GM12878 (cell line): ENCODE data around the gene FNDC3B. TPM values are rescaled to one million over a fixed set of nuclear protein-coding genes. Genes with fewer than 3 reads are reported as not detected.

Source experiments
- ATAC-seq: fragments of 200-7000 bp; cut with Tn5 transposase; 3 replicates; pipeline ENCODE4 v1.9.1; 2020; ENCODE audit warnings: mild to moderate bottlenecking, moderate library complexity
- BruUV-seq: library from RNA; stranded (reverse); fragments of 400-500 nt; replicated peaks from 2 replicates; lab custom pipeline; 2021; lab: Mats Ljungman, UMichigan
- CTCF ChIA-PET: fragments of 300-600 bp; sonication (Branson Sonifier 250); formaldehyde crosslinking; extraction: SDS; loops from one replicate; lab custom pipeline; 2021; ENCODE audit warnings: inconsistent platforms; lab: Yijun Ruan, JAX
- POLR2A ChIA-PET: fragments of 350-600 bp; formaldehyde crosslinking; extraction: SDS; loops from one replicate; lab custom pipeline; 2021; ENCODE audit warnings: inconsistent platforms; lab: Charles Lee
- RAD21 ChIA-PET: fragments of 300-600 bp; sonication (Branson Sonifier 250); formaldehyde crosslinking; loops from one replicate; lab custom pipeline; 2023; ENCODE audit warnings: antibody characterized with exemption; ENCODE audit not compliant: unreplicated experiment; lab: Charles Lee
- SMC1A ChIA-PET: fragments of 300-600 bp; sonication (Branson Sonifier 250); formaldehyde crosslinking; loops from one replicate; lab custom pipeline; 2023; ENCODE audit not compliant: unreplicated experiment, uncharacterized antibody; lab: Charles Lee
- DNase-seq: peaks from one replicate; pipeline ENCODE4 v3.0.0-alpha.2; 2011; ENCODE audit warnings: low read depth, low spot score
- FAIRE-seq: peaks from 3 replicates; lab custom pipeline; 2011; peaks lifted over from hg19 to GRCh38; lab: Jason Lieb, UNC
- H2AFZ ChIP-seq: 2 replicates; pipeline ENCODE4 v1.6.0; 2011; ENCODE audit warnings: low read depth, low read length, control low read depth; ENCODE audit not compliant: control insufficient read depth
- H3K27ac ChIP-seq: 2 replicates; pipeline ENCODE4 v1.5.1; 2011; ENCODE audit warnings: control low read depth; ENCODE audit not compliant: control insufficient read depth, insufficient read depth
- H3K27me3 ChIP-seq, 2 experiments: replicated peaks in 1 of 2; 2 replicates each; pipeline versions ENCODE4 v1.6.0 to v1.6.1; 2011; ENCODE audit warnings: low read length in 1 of 2; ENCODE audit not compliant: control insufficient read depth in 2 of 2, insufficient read depth in 2 of 2
- H3K36me3 ChIP-seq, 2 experiments: 2 replicates each; pipeline ENCODE4 v1.5.1; 2011; ENCODE audit warnings: low read length in 1 of 2; ENCODE audit not compliant: control insufficient read depth in 2 of 2, insufficient read depth in 2 of 2
- H3K4me1 ChIP-seq: 2 replicates; pipeline ENCODE4 v1.6.1; 2011; ENCODE audit warnings: mild to moderate bottlenecking, low read length, moderate library complexity, mixed read lengths; ENCODE audit not compliant: control insufficient read depth, insufficient read depth
- H3K4me2 ChIP-seq: 2 replicates; pipeline ENCODE4 v1.6.0; 2011; ENCODE audit warnings: control low read depth; ENCODE audit not compliant: control insufficient read depth, insufficient read depth
- H3K4me3 ChIP-seq: fragments of 200-600 bp; sonication (generic); 2 replicates; pipeline ENCODE4 v1.5.1; 2016
- H3K79me2 ChIP-seq: 2 replicates; pipeline ENCODE4 v1.6.0; 2011; ENCODE audit warnings: low read length; ENCODE audit not compliant: control insufficient read depth, insufficient read depth
- H3K9ac ChIP-seq: 2 replicates; pipeline ENCODE4 v1.8.0; 2011; ENCODE audit warnings: low read length, control low read depth, mixed read lengths; ENCODE audit not compliant: control insufficient read depth, insufficient read depth
- H3K9me3 ChIP-seq: replicated peaks from 3 replicates; pipeline ENCODE4 v1.5.1; 2011; ENCODE audit warnings: mild to moderate bottlenecking, low read length; ENCODE audit not compliant: control insufficient read depth, insufficient read depth
- H4K20me1 ChIP-seq: 2 replicates; pipeline ENCODE4 v1.6.0; 2011; ENCODE audit not compliant: control insufficient read depth, insufficient read depth
- BCL3 ChIP-seq: IDR thresholded peaks from 2 replicates; pipeline ENCODE4 v1.6.1; 2011; ENCODE audit warnings: borderline replicate concordance, low read depth, mild to moderate bottlenecking, moderate library complexity, low read length; ENCODE audit not compliant: insufficient read depth, poor library complexity, severe bottlenecking
- CHD1 ChIP-seq: IDR thresholded peaks from 2 replicates; pipeline ENCODE4 v1.6.1; 2012; ENCODE audit warnings: low read depth, low read length, improper control_type of control experiment
- ELK1 ChIP-seq: IDR thresholded peaks from 2 replicates; pipeline ENCODE4 v1.6.1; 2012; ENCODE audit warnings: low read depth, low read length, improper control_type of control experiment
- HDAC2 ChIP-seq: fragments of 200-600 bp; sonication (generic); IDR thresholded peaks from 2 replicates; pipeline ENCODE4 v1.6.1; 2017
- MTA2 ChIP-seq: fragments of 450-650 bp; IDR thresholded peaks from 2 replicates; pipeline ENCODE4 v1.6.1; 2016; ENCODE audit warnings: low read depth, mild to moderate bottlenecking, moderate library complexity
- NFYA ChIP-seq: IDR thresholded peaks from 2 replicates; pipeline ENCODE4 v1.6.1; 2011; ENCODE audit warnings: low read depth, mild to moderate bottlenecking, low read length, improper control_type of control experiment, borderline replicate concordance
- SREBF2 ChIP-seq: IDR thresholded peaks from 2 replicates; pipeline ENCODE4 v1.6.1; 2012; ENCODE audit warnings: mild to moderate bottlenecking, low read length
- USF1 ChIP-seq: IDR thresholded peaks from 2 replicates; pipeline ENCODE4 v1.6.1; 2011; ENCODE audit warnings: borderline replicate concordance, low read depth, mild to moderate bottlenecking, moderate library complexity, mixed read lengths, low read length; ENCODE audit not compliant: insufficient read depth; ENCODE audit errors: extremely low read length
- ZZZ3 ChIP-seq: IDR thresholded peaks from 2 replicates; pipeline ENCODE4 v1.6.1; 2011; ENCODE audit warnings: low read depth; ENCODE audit not compliant: control insufficient read depth, insufficient read length
- WGBS: methylation state at CpG from one replicate; pipeline ENCODE4 v1.1.6; 2016; ENCODE audit warnings: low lambda C conversion rate; ENCODE audit not compliant: insufficient replicate concordance, insufficient coverage; ENCODE audit errors: missing lambda C conversion rate; 5-methylcytosine and 5-hydroxymethylcytosine counted together
- in situ Hi-C: fragments of 300-500 bp; cut with MboI; formaldehyde crosslinking; loops from 9 replicates; pipeline ENCODE4 v1.14.3; 2018; ENCODE audit warnings: mixed read lengths
- intact Hi-C: fragments of 100-400 bp; cut with micrococcal nuclease; formaldehyde crosslinking; loops from one replicate; pipeline ENCODE4 v1.14.2; 2022; ENCODE audit not compliant: unreplicated experiment
- polyA plus RNA-seq, 11 experiments: library from polyadenylated mRNA; depleted of rRNA in 4 of 11; unstranded in 6 of 11; stranded (reverse) in 5 of 11; fragments of >200 nt; fragmentation: Nextera tagmentation in 4 of 11; fragmentation: Illumina TruSeq in 1 of 11; extraction: Ambion mirVana in 4 of 11; extraction: Trizol in 1 of 11; gene quantifications; 1 replicate in 1 of 11; 2 replicates in 10 of 11; pipeline versions ENCODE4 v1.2.1 to v1.2.3, GENCODE V29; 2011 to 2016; ENCODE audit warnings: inconsistent platforms in 2 of 11, missing spikeins in 2 of 11, low read depth in 1 of 11
- total RNA-seq, 4 experiments: library from RNA; depleted of rRNA in 3 of 4; stranded (reverse); fragments of >200 nt in 3 of 4; fragmentation: Illumina TruSeq in 1 of 4; extraction: Trizol in 1 of 4; gene quantifications; 2 replicates each; pipeline versions ENCODE4 v1.2.1 to v1.2.3, GENCODE V29; 2013 to 2021
- TF ChIP-seq, protein P1 (sequence below): fragments of 450-650 bp; IDR thresholded peaks from 2 replicates; pipeline ENCODE4 v1.6.1; 2017; ENCODE audit warnings: mild to moderate bottlenecking, moderate library complexity

The FNDC3B gene
- total and polyA plus RNA-seq, 10 of the 15 experiments (the other 5 are each of a cell fraction or from before 2014, with no cell fraction given), result 7.9 to 35.0 (median 18.5) TPM

DNA sequence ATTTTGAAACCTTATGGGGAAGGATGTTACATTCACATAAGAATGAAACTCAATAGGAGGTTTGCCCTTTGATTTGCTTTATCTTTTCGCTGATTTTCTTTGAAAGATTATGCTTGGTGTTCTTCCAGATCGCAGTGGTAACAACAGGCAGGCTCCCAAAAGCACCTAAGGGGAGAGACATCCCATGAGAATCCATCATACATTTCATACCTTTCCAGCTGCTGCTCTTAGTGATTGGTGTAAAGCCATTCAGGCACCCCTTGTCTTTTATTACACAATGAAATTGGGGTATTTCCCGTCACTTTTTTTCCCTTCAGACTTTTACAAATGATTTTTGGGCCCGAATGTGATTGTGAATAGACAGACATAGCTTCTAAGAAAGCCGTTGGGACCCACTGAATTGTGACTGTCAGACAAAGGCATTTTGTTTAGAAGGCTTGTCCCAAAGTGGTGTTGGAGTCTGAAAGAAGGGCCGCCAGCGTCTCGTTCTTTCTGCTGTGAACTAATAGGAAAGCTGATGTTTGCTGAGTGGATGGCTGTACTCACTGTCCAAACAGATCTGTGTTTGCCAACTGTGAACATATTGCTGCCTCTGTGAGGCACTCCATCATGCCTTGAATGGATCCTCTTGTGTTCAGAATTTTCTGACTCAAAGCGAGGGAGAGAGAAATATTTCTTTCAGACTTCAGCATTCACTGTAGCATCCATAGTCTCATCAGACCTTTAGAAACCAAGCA is 164.3 kb downstream of the FNDC3B start:
- BruUV-seq, result no TSS peak
- Histone ChIP-seq H3K4me2 (no peak overlapping the region), H3K9me3 (peaks cover 9% of the 10 kb centered on the region), H3K36me3 (peaks cover 0 to 2% of the 10 kb centered on the region in 2 experiments; a peak in 2 of 4 replicates), H4K20me1 (no peaks in the 10 kb centered on the region), H3K9ac (no peak overlapping the region), H3K4me1 (no peaks in the 10 kb centered on the region), H2AFZ (no peak overlapping the region), H3K79me2 (peaks cover 4% of the 10 kb centered on the region), H3K4me3 (no peak overlapping the region), H3K27ac (no peak overlapping the region), H3K27me3 (no peaks in the 10 kb centered on the region)
- WGBS, result 76% methylated on average over 9 of the region's 9 CpGs
- RAD21 ChIA-PET, result no interaction called here
- in situ Hi-C loops (no loop called here), intact Hi-C loops (no loop called here)
- DNase-seq, result no peak
- CTCF ChIA-PET, result no interaction called here
- FAIRE-seq, result no peak
- SMC1A ChIA-PET, result interaction anchor here (0.5 to 0.7 kb wide), 2 partner anchors 21 to 57 kb away, joined by 3 read pairs; no protein-coding TSS in a partner anchor
- no peak for ATAC-seq
- POLR2A ChIA-PET, result interaction anchor here (1.1 kb wide), 1 partner anchor 8 kb away, joined by 3 read pairs; no protein-coding TSS in a partner anchor
- no peak for TF ChIP-seq BCL3
- no peak for TF ChIP-seq MTA2
- TF ChIP-seq NFYA, result no peak
- TF ChIP-seq USF1, result no peak
- no peak for TF ChIP-seq ELK1
- TF ChIP-seq, protein P1, sequence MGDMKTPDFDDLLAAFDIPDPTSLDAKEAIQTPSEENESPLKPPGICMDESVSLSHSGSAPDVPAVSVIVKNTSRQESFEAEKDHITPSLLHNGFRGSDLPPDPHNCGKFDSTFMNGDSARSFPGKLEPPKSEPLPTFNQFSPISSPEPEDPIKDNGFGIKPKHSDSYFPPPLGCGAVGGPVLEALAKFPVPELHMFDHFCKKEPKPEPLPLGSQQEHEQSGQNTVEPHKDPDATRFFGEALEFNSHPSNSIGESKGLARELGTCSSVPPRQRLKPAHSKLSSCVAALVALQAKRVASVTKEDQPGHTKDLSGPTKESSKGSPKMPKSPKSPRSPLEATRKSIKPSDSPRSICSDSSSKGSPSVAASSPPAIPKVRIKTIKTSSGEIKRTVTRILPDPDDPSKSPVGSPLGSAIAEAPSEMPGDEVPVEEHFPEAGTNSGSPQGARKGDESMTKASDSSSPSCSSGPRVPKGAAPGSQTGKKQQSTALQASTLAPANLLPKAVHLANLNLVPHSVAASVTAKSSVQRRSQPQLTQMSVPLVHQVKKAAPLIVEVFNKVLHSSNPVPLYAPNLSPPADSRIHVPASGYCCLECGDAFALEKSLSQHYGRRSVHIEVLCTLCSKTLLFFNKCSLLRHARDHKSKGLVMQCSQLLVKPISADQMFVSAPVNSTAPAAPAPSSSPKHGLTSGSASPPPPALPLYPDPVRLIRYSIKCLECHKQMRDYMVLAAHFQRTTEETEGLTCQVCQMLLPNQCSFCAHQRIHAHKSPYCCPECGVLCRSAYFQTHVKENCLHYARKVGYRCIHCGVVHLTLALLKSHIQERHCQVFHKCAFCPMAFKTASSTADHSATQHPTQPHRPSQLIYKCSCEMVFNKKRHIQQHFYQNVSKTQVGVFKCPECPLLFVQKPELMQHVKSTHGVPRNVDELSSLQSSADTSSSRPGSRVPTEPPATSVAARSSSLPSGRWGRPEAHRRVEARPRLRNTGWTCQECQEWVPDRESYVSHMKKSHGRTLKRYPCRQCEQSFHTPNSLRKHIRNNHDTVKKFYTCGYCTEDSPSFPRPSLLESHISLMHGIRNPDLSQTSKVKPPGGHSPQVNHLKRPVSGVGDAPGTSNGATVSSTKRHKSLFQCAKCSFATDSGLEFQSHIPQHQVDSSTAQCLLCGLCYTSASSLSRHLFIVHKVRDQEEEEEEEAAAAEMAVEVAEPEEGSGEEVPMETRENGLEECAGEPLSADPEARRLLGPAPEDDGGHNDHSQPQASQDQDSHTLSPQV, result no peak
- TF ChIP-seq SREBF2, result no peak
- no peak for TF ChIP-seq HDAC2
- no peak for TF ChIP-seq CHD1
- TF ChIP-seq ZZZ3, result no peak
